ENCODE data around the gene TJAP1.

GRCh38 chr6:43434001-43434840, 43.1 kb upstream of the TJAP1 start:
- TF ChIP-seq CTCF (IDR thresholded peaks at IDR 0.05; ENCODE audit: poor library complexity) (no peak), EZH2 (IDR thresholded peaks at IDR 0.05; ENCODE audit: borderline replicate concordance) (no peak), EZH2phosphoT487 (IDR thresholded peaks at IDR 0.05; ENCODE audit: low read depth, severe bottlenecking, unreplicated experiment) (no peak)

Data from hepatocyte (in vitro differentiated cells).